Thyroid gland (tissue), 4 donors: Measurements from ENCODE around the gene MYCN. TPM values are rescaled to one million over a fixed set of nuclear protein-coding genes. Genes with fewer than 3 reads are reported as not detected.

Source experiments
- DNase-seq, 2 donors: peaks; one replicate each; pipeline ENCODE4 v3.0.0-alpha.2; 2019
- H3K27ac ChIP-seq, 3 donors: fragments of 200-600 bp; sonication (generic); 1 replicate in 2 of 3; 2 replicates in 1 of 3; pipeline ENCODE4 v1.5.1; 2016 to 2019; ENCODE audit warnings: mild to moderate bottlenecking in 1 of 3, moderate library complexity in 1 of 3
- H3K27me3 ChIP-seq: fragments of 200-600 bp; sonication (generic); one replicate; pipeline ENCODE4 v1.5.1; 2019
- H3K36me3 ChIP-seq, 2 donors: fragments of 200-600 bp; sonication (generic); one replicate each; pipeline ENCODE4 v1.5.1; 2016 to 2019
- H3K4me1 ChIP-seq, 2 donors: fragments of 200-600 bp; sonication (generic); one replicate each; pipeline ENCODE4 v1.5.1; 2017 to 2019
- H3K4me3 ChIP-seq, 3 donors: fragments of 200-600 bp; sonication (generic); replicated peaks in 1 of 3; 1 replicate in 2 of 3; 2 replicates in 1 of 3; pipeline ENCODE4 v1.5.1; 2016; ENCODE audit warnings: mild to moderate bottlenecking in 1 of 3
- H3K9me3 ChIP-seq: fragments of 200-600 bp; sonication (generic); one replicate; pipeline ENCODE4 v1.5.1; 2017
- POLR2A ChIP-seq, 2 donors: fragments of 450-650 bp; IDR thresholded peaks; one replicate each; pipeline ENCODE4 v1.6.1; 2017; ENCODE audit warnings: antibody characterized with exemption in 2 of 2, mild to moderate bottlenecking in 2 of 2, moderate library complexity in 1 of 2
- WGBS, 2 donors: methylation state at CpG; one replicate each; pipeline ENCODE4 v1.1.5; 2017; 5-methylcytosine and 5-hydroxymethylcytosine counted together
- intact Hi-C: fragments of 100-400 bp; cut with DNase I; formaldehyde crosslinking; loops from one replicate; pipeline ENCODE4 v1.15.1; 2023
- total RNA-seq, 4 donors: library from RNA; depleted of rRNA; stranded (reverse); fragments of >200 nt; gene quantifications; one replicate each; pipeline ENCODE4 v1.2.3, GENCODE V29; 2016
- TF ChIP-seq, protein P1 (sequence below), 6 experiments: fragments of 200-600 bp in 3 of 6; fragments of 450-650 bp in 3 of 6; sonication (generic) in 3 of 6; IDR thresholded peaks; one replicate each; pipeline ENCODE4 v1.5.1; 2016 to 2019; ENCODE audit warnings: antibody characterized with exemption in 6 of 6, mild to moderate bottlenecking in 2 of 6, inconsistent platforms in 1 of 6, moderate library complexity in 1 of 6

The MYCN gene
- total RNA-seq: 10 to 100 TPM in 2 of 4 donors, 1 to 10 TPM in 2; 5.9 to 13.3 (median 10.1) TPM

DNA sequence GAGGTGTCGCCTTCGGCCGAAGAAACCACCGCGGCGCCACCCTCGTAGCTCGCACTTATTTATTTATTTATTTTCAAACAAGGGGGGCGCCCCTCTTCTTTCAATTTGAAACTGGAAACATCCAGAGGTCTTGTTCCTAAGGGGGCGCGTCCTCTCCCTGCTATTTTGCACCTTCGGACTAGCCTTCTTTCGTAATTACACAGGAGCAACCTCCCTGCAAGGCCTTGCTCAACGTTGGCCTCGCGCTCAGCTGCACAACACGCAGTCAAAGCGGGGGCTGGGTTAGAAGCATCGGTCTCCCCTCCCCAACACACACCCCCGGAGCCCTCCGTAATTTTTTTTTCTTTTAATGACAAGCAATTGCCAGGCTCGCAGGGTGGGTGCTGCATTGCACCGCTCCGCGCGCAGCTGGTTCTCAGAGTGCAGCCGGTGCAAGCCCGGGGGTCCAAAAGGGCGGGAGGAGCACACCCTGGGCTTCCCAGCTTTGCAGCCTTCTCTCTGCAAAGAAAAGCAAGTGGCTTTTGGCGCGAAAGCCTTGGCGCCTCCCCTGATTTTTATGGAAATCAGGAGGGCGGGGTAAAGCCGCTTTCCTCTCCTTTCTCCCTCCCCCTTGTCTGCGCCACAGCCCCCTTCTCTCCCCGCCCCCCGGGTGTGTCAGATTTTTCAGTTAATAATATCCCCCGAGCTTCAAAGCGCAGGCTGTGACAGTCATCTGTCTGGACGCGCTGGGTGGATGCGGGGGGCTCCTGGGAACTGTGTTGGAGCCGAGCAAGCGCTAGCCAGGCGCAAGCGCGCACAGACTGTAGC, at the start of gene MYCN:
MYCN (plus strand) TSS at position 697 of the 807 bp plus-strand sequence. CDS start 1,515 bp downstream, outside the sequence.
- Histone ChIP-seq H3K36me3 (no peaks in the 10 kb centered on the region), H3K4me1 (peaks cover 17 to 37% of the 10 kb centered on the region in 2 donors), H3K27ac (peak within 1 kb of the TSS in 2 of 3 donors; percentile 2 to 42), H3K27me3 (no peaks in the 10 kb centered on the region), H3K4me3 (peak within 1 kb of the TSS; percentile 10 to 51 (median 38)), H3K9me3 (no peaks in the 10 kb centered on the region)
- intact Hi-C loops: loop anchor here (5.0 to 10.0 kb wide), 5 partner anchors 75 to 565 kb away; no protein-coding TSS in a partner anchor
- peak; percentile 70 to 82 for DNase-seq
- peak in 1 of 2 donors; percentile 56 for TF ChIP-seq POLR2A (IDR thresholded peaks at IDR 0.05)
- TF ChIP-seq, protein P1, sequence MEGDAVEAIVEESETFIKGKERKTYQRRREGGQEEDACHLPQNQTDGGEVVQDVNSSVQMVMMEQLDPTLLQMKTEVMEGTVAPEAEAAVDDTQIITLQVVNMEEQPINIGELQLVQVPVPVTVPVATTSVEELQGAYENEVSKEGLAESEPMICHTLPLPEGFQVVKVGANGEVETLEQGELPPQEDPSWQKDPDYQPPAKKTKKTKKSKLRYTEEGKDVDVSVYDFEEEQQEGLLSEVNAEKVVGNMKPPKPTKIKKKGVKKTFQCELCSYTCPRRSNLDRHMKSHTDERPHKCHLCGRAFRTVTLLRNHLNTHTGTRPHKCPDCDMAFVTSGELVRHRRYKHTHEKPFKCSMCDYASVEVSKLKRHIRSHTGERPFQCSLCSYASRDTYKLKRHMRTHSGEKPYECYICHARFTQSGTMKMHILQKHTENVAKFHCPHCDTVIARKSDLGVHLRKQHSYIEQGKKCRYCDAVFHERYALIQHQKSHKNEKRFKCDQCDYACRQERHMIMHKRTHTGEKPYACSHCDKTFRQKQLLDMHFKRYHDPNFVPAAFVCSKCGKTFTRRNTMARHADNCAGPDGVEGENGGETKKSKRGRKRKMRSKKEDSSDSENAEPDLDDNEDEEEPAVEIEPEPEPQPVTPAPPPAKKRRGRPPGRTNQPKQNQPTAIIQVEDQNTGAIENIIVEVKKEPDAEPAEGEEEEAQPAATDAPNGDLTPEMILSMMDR (IDR thresholded peaks at IDR 0.05): peak in 3 of 6 experiments; percentile 62 to 86 (median 80)
- 0 to 1% methylated on average over 44 to 47 of the region's 47 CpGs for WGBS, 2 donors

DNA sequence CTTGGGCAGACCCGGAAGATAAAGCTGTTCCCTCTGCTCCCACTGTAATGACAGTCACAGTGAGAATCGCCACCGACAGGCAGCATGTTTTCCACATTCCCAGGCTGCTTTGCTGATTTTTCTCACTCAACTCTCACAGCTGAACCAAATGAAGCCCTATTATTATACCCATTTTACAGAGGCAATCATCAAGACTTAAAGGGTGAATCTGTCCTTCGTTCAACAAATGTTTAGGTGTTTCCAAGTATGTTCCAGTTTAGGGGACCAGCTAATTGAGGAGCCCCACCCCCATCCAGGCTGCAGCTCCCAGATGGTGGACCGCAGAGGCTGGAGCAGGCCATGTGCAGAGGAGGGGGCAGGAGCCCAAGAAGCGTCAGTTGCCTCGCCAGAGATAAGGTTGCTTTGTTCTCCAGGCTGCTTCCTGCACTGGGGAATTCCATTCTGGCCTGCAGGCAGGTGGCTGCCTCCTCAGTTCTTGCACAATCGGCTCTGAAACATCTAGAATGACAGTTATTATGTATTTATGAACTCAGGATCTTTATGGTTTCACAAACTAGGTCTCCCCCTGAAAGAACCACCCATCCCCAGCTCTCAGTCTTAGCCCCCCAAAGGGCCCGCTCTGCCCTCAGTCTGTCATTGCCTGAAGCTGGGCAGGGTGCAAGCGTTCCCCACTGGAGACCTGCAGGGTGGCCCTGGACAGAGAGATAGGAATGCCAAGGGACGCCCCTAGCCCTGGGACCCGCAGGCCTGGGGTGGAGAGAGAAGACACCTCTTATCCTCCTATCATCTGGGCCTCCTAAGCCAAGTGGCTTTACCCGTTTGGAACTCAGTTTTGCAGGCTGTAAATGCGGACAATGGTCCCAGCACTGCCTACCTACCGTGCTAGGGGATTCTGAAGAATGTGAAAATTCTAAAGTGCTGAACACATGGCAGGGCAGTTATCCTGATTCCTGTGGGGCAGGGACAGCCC, 49.1 kb upstream of the MYCN start:
- Histone ChIP-seq H3K4me3 (no peak overlapping the region), H3K9me3 (no peaks in the 10 kb centered on the region), H3K36me3 (no peaks in the 10 kb centered on the region), H3K27ac (no peak overlapping the region), H3K4me1 (peaks cover 5 to 14% of the 10 kb centered on the region in 2 donors), H3K27me3 (no peaks in the 10 kb centered on the region)
- no peak for DNase-seq
- intact Hi-C loops: no loop called here
- WGBS, 2 donors: 79 to 88% methylated on average over 12 to 15 of the region's 15 CpGs
- no peak for TF ChIP-seq POLR2A (IDR thresholded peaks at IDR 0.05)
- TF ChIP-seq, protein P1 (IDR thresholded peaks at IDR 0.05): no peak

GRCh38 chr2:15892151-15892880, 48.0 kb upstream of the MYCN start:
- intact Hi-C loops: no loop called here
- Histone ChIP-seq H3K27ac (peak overlapping the region in 1 of 3 donors; percentile 2), H3K9me3 (no peaks in the 10 kb centered on the region), H3K4me1 (peaks cover 5 to 14% of the 10 kb centered on the region in 2 donors), H3K27me3 (no peaks in the 10 kb centered on the region), H3K36me3 (no peaks in the 10 kb centered on the region), H3K4me3 (no peak overlapping the region)
- WGBS, 2 donors: 41 to 61% methylated on average over 8 of the region's 8 CpGs
- peak in 1 of 2 donors; percentile 26 for DNase-seq
- no peak for TF ChIP-seq POLR2A (IDR thresholded peaks at IDR 0.05)
- TF ChIP-seq, protein P1 (IDR thresholded peaks at IDR 0.05): no peak

- Histone ChIP-seq H3K4me1 (peaks cover 5 to 14% of the 10 kb centered on the region in 2 donors), H3K9me3 (no peaks in the 10 kb centered on the region), H3K36me3 (no peaks in the 10 kb centered on the region), H3K4me3 (no peak overlapping the region), H3K27ac (peak overlapping the region in 1 of 3 donors; percentile 2), H3K27me3 (no peaks in the 10 kb centered on the region)
- intact Hi-C loops: no loop called here
- TF ChIP-seq, protein P1 (IDR thresholded peaks at IDR 0.05): no peak
- TF ChIP-seq POLR2A (IDR thresholded peaks at IDR 0.05): no peak
- no peak for DNase-seq
These were observed 47.3 kb upstream of the MYCN start for GRCh38 chr2:15893085-15893484.
